ENCODE data around the gene SERPINB11. TPM values are rescaled to one million over a fixed set of nuclear protein-coding genes. Genes with fewer than 3 reads are reported as not detected.
"Not testable (repeated sequence)": the region's sequence is repeated elsewhere in the genome, so short reads cannot be mapped to it uniquely, and the experiment has no call there.

Gene SERPINB11
- polyA plus RNA-seq, 6 donors from 2014 or later = not detected

DNA sequence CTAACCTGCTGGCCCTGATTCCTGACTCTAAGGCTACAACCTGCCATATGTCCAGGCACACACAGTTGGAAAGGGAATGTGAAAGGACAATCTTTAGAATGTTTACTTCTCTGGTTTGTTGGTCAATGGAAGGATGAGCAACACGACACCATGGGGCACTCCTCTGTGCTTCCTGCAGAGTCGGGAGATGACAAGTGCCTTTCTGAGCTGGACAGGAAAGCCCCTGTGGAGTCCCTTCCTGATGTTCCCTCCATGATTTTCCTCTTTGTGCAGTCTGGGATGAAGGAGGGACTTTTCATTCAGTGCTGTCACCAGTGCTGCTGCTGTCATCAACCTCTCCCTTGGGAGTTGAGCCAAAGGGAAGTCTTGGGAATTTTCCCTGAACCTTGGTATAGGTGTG, 49.9 kb downstream of the SERPINB11 start:
- DNase-seq (no peak), ATAC-seq (ENCODE audit: low read depth in 2 of 2) (no peak)
- Mint-ChIP-seq H3K4me3 (no peak overlapping the region), H3K36me3 (no peaks in the 10 kb centered on the region), H3K27me3 (peaks cover 0 to 7% (median 0%) of the 10 kb centered on the region in 3 donors), H3K9me3 (peaks cover 0 to 17% (median 6%) of the 10 kb centered on the region in 7 donors), H3K27ac (no peak overlapping the region), H3K4me1 (no peaks in the 10 kb centered on the region)

GRCh38 chr18:63753676-63754075, 50.9 kb downstream of the SERPINB11 start:
- ATAC-seq (ENCODE audit: low read depth in 2 of 2) (no peak), DNase-seq (no peak)
- Mint-ChIP-seq H3K4me3 (no peak overlapping the region), H3K27ac (no peak overlapping the region), H3K36me3 (no peaks in the 10 kb centered on the region), H3K27me3 (peaks cover 0 to 7% (median 0%) of the 10 kb centered on the region in 3 donors), H3K4me1 (no peaks in the 10 kb centered on the region), H3K9me3 (peaks cover 0 to 10% (median 1%) of the 10 kb centered on the region in 7 donors)

DNA sequence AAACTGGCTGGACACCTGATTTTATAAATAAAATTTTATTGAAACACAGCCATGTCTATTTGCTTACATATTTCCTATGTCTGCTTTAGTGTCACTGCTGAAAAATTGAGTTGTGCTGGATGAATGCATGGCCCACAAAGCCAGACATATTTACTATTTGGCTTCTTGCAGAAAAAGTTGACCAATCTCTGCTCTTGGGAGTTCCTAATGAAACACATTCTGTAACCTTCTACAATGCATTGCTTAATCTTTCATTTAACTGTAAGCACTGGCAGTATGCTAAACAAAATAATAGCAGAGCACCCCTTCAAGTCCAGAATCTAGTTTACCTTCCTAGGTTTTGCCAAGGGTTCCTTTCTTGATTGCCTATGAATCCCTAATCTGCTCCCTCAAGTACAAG, 54.8 kb downstream of the SERPINB11 start:
- H3K4me3 Mint-ChIP-seq = no peak overlapping the region
- peaks cover 0 to 4% (median 0%) of the 10 kb centered on the region in 3 donors for H3K27me3 Mint-ChIP-seq
- ATAC-seq (ENCODE audit: low read depth in 2 of 2) (no peak), DNase-seq (no peak)
- H3K9me3 Mint-ChIP-seq = peaks cover 10 to 27% (median 18%) of the 10 kb centered on the region in 7 donors
- no peaks in the 10 kb centered on the region for H3K4me1 Mint-ChIP-seq
- peaks cover 0 to 11% of the 10 kb centered on the region in 2 donors for H3K36me3 Mint-ChIP-seq
- H3K27ac Mint-ChIP-seq = no peak overlapping the region

DNA sequence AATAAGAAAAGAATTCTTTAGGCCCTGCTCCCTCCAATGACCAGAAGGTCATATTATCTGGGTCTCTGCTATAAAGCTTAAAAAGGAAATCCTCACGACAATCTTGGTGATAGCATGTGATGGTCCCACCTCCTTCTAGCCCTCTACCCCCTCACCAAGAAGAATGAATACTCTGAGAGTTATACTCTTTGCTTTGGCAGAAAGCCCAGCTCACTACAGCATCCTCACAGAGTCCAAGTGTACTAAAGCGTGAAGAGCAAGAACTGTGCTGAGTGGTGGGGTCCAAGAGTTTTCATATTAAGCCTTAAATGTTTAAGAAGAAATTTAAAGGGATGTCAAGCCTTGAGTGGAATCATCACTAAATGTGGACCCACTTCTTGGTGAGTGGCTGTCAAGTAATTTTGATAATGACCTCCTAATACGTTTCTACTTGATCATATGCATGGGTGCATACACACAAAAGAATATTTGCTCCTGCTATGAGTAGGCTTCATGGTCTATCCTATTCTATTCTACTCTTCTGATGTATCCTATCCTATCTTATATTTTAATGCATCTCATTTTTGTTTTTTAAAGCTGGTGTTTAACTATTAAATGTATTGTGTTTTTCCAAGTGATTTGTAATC, 56.0 kb downstream of the SERPINB11 start:
- DNase-seq = no peak
- no peak for ATAC-seq (ENCODE audit: low read depth in 2 of 2)
- Mint-ChIP-seq H3K9me3 (peaks cover 10 to 27% (median 18%) of the 10 kb centered on the region in 7 donors), H3K36me3 (peaks cover 0 to 11% of the 10 kb centered on the region in 2 donors), H3K27ac (no peak overlapping the region), H3K4me1 (no peaks in the 10 kb centered on the region), H3K27me3 (no peaks in the 10 kb centered on the region), H3K4me3 (peak overlapping the region in 1 of 8 donors; percentile 30)

DNA sequence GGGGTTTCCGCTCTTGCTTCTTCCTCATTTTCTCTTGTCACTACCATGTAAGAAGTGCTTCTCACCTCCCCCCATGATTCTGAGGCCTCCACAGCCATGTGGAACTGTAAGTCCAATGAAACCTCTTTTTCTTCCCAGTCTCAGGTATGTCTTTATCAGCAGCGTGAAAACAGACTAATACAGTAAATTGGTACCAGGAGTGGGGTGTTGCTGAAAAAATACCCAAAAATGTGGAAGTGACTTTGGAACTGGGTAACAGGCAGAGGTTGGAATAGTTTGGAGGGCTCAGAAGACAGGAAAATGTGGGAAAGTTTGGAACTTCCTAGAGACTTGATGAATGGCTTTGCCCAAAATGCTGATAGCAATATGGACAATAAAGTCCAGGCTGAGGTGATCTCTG, 57.0 kb downstream of the SERPINB11 start:
- DNase-seq; H3K27me3 Mint-ChIP-seq; H3K4me3 Mint-ChIP-seq; ATAC-seq (ENCODE audit: low read depth in 2 of 2); H3K4me1 Mint-ChIP-seq; H3K27ac Mint-ChIP-seq: not testable (repeated sequence)
- Mint-ChIP-seq H3K36me3 (peaks cover 0 to 11% of the 10 kb centered on the region in 2 donors), H3K9me3 (peaks cover 10 to 27% (median 18%) of the 10 kb centered on the region in 7 donors)

DNA sequence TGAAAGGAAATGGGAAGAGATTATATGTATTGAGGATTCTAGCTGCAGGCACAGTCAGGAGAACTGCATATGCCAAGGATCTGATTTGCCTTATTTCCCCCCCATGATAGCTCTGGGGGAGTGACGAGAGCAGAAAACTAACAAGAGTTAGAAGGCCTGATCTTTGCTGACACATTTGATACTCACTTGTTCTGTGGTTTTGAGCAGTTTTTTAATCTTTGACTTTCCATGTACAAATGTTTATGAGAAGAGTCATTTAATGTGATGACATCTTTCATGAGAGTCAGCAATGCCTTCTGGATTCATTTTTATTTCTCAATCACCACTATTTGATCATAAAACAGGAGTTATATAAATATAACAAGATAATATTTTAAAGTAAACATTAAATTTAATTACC, 59.8 kb downstream of the SERPINB11 start:
- Mint-ChIP-seq H3K27ac (no peak overlapping the region), H3K4me1 (no peaks in the 10 kb centered on the region), H3K4me3 (no peak overlapping the region), H3K27me3 (no peaks in the 10 kb centered on the region), H3K9me3 (peaks cover 10 to 27% (median 18%) of the 10 kb centered on the region in 7 donors), H3K36me3 (peaks cover 0 to 11% of the 10 kb centered on the region in 2 donors)
- DNase-seq (no peak), ATAC-seq (ENCODE audit: low read depth in 2 of 2) (no peak)

DNA sequence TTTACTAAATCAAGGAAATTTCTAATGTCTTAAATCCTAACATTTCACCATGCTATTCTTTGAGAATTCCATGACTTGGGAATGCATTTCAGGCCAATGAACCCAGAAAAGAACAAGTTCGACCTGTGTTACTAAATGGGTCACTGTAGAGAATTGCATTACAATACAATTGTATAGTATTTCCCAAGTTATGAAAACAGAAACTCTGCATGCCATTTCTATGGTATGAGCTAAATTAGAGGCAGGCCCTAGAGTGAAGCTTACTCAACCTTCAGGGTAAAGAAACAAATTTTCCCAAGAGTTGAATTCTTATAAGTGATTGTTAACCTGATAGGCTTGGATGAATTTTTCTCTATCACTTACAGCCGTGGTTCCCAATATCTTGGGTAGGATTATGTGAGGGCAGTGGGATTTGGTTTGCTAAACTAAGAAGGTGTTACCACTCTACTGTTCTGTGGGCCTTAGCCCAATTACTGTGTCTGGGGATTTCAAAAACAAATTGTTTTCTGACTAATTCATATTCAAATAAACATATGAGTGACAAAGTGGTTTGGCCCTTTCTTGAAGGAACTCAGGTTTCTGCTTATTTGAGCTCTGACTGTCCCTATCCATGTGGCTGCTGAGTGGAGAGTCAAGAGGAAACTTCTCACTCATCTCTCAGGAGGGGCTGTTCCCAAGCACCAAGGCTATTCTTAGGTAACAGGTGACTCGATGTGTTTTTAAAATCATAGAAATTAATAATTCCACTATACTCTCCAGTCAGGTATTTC, 61.3 kb downstream of the SERPINB11 start:
- Mint-ChIP-seq H3K27me3 (peaks cover 0 to 8% (median 5%) of the 10 kb centered on the region in 3 donors), H3K36me3 (peaks cover 0 to 11% of the 10 kb centered on the region in 2 donors), H3K27ac (no peak overlapping the region), H3K4me3 (no peak overlapping the region), H3K9me3 (peaks cover 13 to 27% (median 17%) of the 10 kb centered on the region in 7 donors), H3K4me1 (no peaks in the 10 kb centered on the region)
- DNase-seq = no peak
- no peak for ATAC-seq (ENCODE audit: low read depth in 2 of 2)

DNA sequence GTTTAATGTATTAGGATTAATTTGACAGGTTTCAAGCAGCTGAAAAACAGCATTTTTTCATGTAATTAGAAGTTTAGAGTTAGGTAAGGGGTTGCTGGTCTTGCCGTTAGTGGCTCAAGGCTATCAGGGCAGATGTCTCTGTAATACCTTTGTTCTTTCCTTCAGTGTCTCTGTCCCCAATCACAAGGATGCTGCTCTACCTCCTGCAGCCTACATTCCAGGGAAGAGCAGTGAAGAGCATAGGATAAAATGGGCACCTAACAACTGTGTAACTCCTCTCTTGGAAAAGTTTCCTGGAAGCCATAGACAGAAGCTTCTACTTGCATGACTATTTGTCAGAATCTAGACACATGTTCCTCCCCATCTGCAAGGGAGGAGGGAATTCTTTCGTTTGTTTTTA, 63.1 kb downstream of the SERPINB11 start:
- Mint-ChIP-seq H3K9me3 (peaks cover 2 to 16% (median 6%) of the 10 kb centered on the region in 7 donors), H3K36me3 (no peaks in the 10 kb centered on the region), H3K4me3 (no peak overlapping the region), H3K27me3 (peaks cover 0 to 11% (median 5%) of the 10 kb centered on the region in 3 donors), H3K4me1 (no peaks in the 10 kb centered on the region), H3K27ac (no peak overlapping the region)
- ATAC-seq (ENCODE audit: low read depth in 2 of 2) (no peak), DNase-seq (no peak)

Other genes with a start within 250 kb of the SERPINB11 start
- not detected for gene SERPINB5, start 226.0 kb upstream of the SERPINB11 start, polyA plus RNA-seq (ENCODE audit: low read depth in 6 of 6)
- gene SERPINB12, start 160.6 kb upstream of the SERPINB11 start, polyA plus RNA-seq (ENCODE audit: low read depth in 6 of 6) = not detected
- not detected for gene SERPINB13, start 115.6 kb upstream of the SERPINB11 start, polyA plus RNA-seq (ENCODE audit: low read depth in 6 of 6)
- not detected for gene SERPINB4, start 58.7 kb upstream of the SERPINB11 start, polyA plus RNA-seq (ENCODE audit: low read depth in 6 of 6)
- gene SERPINB3, start 41.1 kb upstream of the SERPINB11 start, polyA plus RNA-seq (ENCODE audit: low read depth in 6 of 6) = not detected
- not detected for gene SERPINB7, start 72.5 kb downstream of the SERPINB11 start, polyA plus RNA-seq (ENCODE audit: low read depth in 6 of 6)
- under 1 TPM in 2 of 6 donors, not detected in 4; 0.15 to 0.39 TPM for gene SERPINB2, start 184.7 kb downstream of the SERPINB11 start, polyA plus RNA-seq (ENCODE audit: low read depth in 6 of 6)
- not detected for gene SERPINB10, start 205.0 kb downstream of the SERPINB11 start, polyA plus RNA-seq (ENCODE audit: low read depth in 6 of 6)
- not detected for gene HMSD, start 246.3 kb downstream of the SERPINB11 start, polyA plus RNA-seq (ENCODE audit: low read depth in 6 of 6)

All from naive B cell (primary cell).